Activated CD8-positive, alpha-beta T cell treated with anti-CD3 and anti-CD28 coated beads, Interleukin-2, amount 10 ng/mL, durations not matched to agents 7 days and 5 days (primary cell): ENCODE measurements around the gene ZBTB12. TPM values are rescaled to one million over a fixed set of nuclear protein-coding genes. Genes with fewer than 3 reads are reported as not detected.

Experiments
- ATAC-seq: fragments of 150-1000 bp; cut with Tn5 transposase; one replicate; pipeline ENCODE4 v1.10.0; 2021; ENCODE audit warnings: moderate library complexity
- CTCF ChIA-PET: fragments of 350-600 bp; sonication (Branson Sonifier 250); formaldehyde crosslinking; loops from one replicate; lab custom pipeline; 2021; ENCODE audit warnings: antibody characterized with exemption; lab: Charles Lee
- POLR2A ChIA-PET: fragments of 350-600 bp; sonication (Branson Sonifier 250); formaldehyde crosslinking; loops from one replicate; lab custom pipeline; 2021; ENCODE audit warnings: antibody characterized with exemption; lab: Charles Lee
- DNase-seq: peaks from one replicate; pipeline ENCODE4 v3.0.0-alpha.2; 2020
- H3K27ac Mint-ChIP-seq: one replicate; pipeline ENCODE4 v1.8.0; 2021; ENCODE audit warnings: mild to moderate bottlenecking, mixed read lengths
- H3K27me3 Mint-ChIP-seq: one replicate; pipeline ENCODE4 v1.8.0; 2021; ENCODE audit warnings: low read depth, mixed read lengths
- H3K36me3 Mint-ChIP-seq: one replicate; pipeline ENCODE4 v1.8.0; 2021; ENCODE audit warnings: low read depth, mixed read lengths
- H3K4me1 Mint-ChIP-seq: one replicate; pipeline ENCODE4 v1.8.0; 2021; ENCODE audit warnings: low read depth, mixed read lengths
- H3K4me3 Mint-ChIP-seq: one replicate; pipeline ENCODE4 v1.8.0; 2021; ENCODE audit warnings: mild to moderate bottlenecking, mixed read lengths
- H3K9me3 Mint-ChIP-seq: one replicate; pipeline ENCODE4 v1.8.0; 2022; ENCODE audit warnings: mixed read lengths; ENCODE audit not compliant: insufficient read depth
- total RNA-seq, 2 experiments: library from RNA; stranded (reverse); gene quantifications; one replicate each; pipeline ENCODE4 v1.2.3, GENCODE V29; 2021

The ZBTB12 gene
- total RNA-seq, 2 experiments from 2014 or later = 1.6 to 1.8 TPM

DNA sequence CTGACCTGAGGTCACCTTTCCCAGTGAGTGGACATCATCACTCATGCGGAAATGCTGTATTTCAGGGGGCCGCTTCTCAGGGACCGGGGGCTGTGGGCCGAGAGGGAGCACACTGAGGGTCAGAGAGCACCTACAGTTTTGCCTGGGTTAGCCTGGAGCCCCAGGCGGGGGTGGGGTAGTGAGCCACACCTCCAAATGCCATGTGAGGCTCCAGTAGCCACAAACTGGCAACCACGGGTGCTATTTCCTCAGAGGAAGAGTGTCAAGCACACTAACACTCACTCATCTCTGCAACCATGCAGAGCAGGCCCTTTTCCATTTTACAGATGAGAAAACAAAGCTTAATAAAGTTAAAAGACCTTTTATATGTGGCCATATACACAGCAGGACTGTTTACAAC, 9.1 kb downstream of the ZBTB12 start:
- no peak overlapping the region for H3K4me3 Mint-ChIP-seq
- POLR2A ChIA-PET = no interaction called here
- H3K4me1 Mint-ChIP-seq = peaks cover 26% of the 10 kb centered on the region
- no peak overlapping the region for H3K27ac Mint-ChIP-seq
- H3K36me3 Mint-ChIP-seq = peaks cover 44% of the 10 kb centered on the region
- no peaks in the 10 kb centered on the region for H3K27me3 Mint-ChIP-seq
- no peak for DNase-seq
- CTCF ChIA-PET = no interaction called here
- ATAC-seq = no peak
- H3K9me3 Mint-ChIP-seq = no peaks in the 10 kb centered on the region

GRCh38 chr6:31889331-31889972, 12.4 kb downstream of the ZBTB12 start:
- CTCF ChIA-PET = interaction anchor here (1.0 to 2.8 kb wide), 7 partner anchors 9 to 63 kb away, joined by 3 to 8 read pairs (median 4); partner anchors contain the start of gene EHMT2
- POLR2A ChIA-PET = interaction anchor here (1.6 kb wide), 1 partner anchor 13 kb away, joined by 6 read pairs; no protein-coding TSS in a partner anchor
- peaks cover 15% of the 10 kb centered on the region for H3K4me1 Mint-ChIP-seq
- DNase-seq (no peak), ATAC-seq (no peak)
- H3K9me3 Mint-ChIP-seq = no peaks in the 10 kb centered on the region
- H3K27ac Mint-ChIP-seq = no peak overlapping the region
- no peaks in the 10 kb centered on the region for H3K27me3 Mint-ChIP-seq
- peaks cover 52% of the 10 kb centered on the region for H3K36me3 Mint-ChIP-seq
- no peak overlapping the region for H3K4me3 Mint-ChIP-seq

GRCh38 chr6:31888276-31889258, 13.3 kb downstream of the ZBTB12 start:
- DNase-seq = peak; percentile 62
- Mint-ChIP-seq H3K4me1 (peaks cover 13% of the 10 kb centered on the region), H3K27ac (no peak overlapping the region), H3K9me3 (no peaks in the 10 kb centered on the region), H3K4me3 (no peak overlapping the region), H3K27me3 (no peaks in the 10 kb centered on the region), H3K36me3 (peaks cover 50% of the 10 kb centered on the region)
- CTCF ChIA-PET = interaction anchor here (0.8 to 2.8 kb wide), 6 partner anchors 9 to 35 kb away, joined by 3 to 8 read pairs (median 4); partner anchors contain the start of gene EHMT2
- ATAC-seq = peak; percentile 52
- POLR2A ChIA-PET = interaction anchor here (0.8 to 1.6 kb wide), 2 partner anchors 12 to 25 kb away, joined by 4 to 6 read pairs; no protein-coding TSS in a partner anchor

DNA sequence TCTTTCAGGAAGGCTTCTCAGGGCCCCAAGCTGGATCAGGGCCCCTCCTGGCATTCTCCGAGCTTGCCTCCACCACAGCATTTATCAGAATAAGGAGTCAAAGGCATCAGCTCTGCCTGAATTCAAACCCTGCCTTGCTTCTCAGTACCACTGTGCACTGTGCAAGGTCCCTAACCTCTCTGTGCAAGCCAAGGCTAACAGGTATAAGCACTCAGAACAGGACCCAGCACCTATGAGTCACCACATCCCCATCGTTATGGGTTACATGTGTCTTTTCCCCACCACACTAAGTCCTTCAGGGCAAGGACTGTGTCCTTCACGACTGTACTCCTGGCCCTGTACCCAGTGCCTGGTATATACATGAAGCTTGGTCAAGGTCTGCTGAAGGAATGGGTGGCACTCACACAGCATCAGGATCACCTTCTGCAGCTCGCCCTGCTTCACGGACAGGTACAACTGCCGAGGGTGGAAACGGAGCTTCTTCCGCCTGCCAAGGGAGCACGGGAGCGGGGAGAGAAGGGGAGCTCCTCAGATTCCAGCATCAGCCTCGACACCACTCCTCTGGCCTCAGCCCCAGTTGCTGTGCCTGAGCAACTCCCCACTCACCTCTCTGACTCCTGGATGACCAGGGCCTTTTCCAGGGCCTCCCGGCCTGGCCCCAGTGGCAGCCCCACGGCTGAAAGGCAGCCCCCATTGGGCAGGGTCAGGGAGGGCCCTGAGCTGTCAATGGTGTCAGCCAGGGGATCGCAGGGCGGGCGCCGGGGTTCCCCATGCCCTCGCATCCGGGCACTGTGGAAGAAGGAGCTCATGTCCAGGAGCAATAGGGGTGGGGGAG, 14.5 kb downstream of the ZBTB12 start:
- no peaks in the 10 kb centered on the region for H3K9me3 Mint-ChIP-seq
- ChIA-PET CTCF (interaction anchor here (0.7 to 1.3 kb wide), 5 partner anchors 10 to 36 kb away, joined by 3 to 4 read pairs (median 3); partner anchors contain the start of gene EHMT2), POLR2A (interaction anchor here (0.6 to 0.8 kb wide), 2 partner anchors 23 to 231 kb away, joined by 3 to 4 read pairs; no protein-coding TSS in a partner anchor)
- no peak overlapping the region for H3K4me3 Mint-ChIP-seq
- ATAC-seq = no peak
- H3K4me1 Mint-ChIP-seq = peaks cover 4% of the 10 kb centered on the region
- no peaks in the 10 kb centered on the region for H3K27me3 Mint-ChIP-seq
- H3K27ac Mint-ChIP-seq = no peak overlapping the region
- DNase-seq = no peak
- H3K36me3 Mint-ChIP-seq = peaks cover 48% of the 10 kb centered on the region

DNA sequence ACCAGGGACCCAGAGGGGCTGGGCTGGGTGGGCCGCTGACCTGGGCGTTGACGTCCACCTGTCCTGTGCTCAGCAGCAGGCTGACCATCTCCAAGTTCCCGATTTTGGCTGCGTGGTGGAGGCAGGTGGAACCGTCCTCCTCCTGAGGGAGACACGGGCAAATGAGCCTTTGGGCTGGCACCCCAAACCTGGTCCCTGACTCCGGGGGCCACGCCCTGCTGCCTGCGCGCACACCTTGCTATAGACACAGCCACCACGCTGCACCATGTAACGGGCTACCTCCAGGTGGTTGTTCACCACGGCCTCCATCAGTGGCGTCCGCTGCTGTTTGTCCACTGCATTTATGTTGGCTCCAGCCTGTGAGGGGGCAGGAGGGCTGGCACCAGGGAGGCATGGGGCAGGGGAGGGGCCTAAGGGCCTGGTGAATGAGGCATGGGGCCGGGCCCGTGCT, 15.3 kb downstream of the ZBTB12 start:
- H3K4me3 Mint-ChIP-seq = no peak overlapping the region
- H3K36me3 Mint-ChIP-seq = peaks cover 45% of the 10 kb centered on the region
- POLR2A ChIA-PET = no interaction called here
- no peak overlapping the region for H3K27ac Mint-ChIP-seq
- CTCF ChIA-PET = no interaction called here
- no peaks in the 10 kb centered on the region for H3K27me3 Mint-ChIP-seq
- no peaks in the 10 kb centered on the region for H3K4me1 Mint-ChIP-seq
- ATAC-seq (no peak), DNase-seq (no peak)
- no peaks in the 10 kb centered on the region for H3K9me3 Mint-ChIP-seq

DNA sequence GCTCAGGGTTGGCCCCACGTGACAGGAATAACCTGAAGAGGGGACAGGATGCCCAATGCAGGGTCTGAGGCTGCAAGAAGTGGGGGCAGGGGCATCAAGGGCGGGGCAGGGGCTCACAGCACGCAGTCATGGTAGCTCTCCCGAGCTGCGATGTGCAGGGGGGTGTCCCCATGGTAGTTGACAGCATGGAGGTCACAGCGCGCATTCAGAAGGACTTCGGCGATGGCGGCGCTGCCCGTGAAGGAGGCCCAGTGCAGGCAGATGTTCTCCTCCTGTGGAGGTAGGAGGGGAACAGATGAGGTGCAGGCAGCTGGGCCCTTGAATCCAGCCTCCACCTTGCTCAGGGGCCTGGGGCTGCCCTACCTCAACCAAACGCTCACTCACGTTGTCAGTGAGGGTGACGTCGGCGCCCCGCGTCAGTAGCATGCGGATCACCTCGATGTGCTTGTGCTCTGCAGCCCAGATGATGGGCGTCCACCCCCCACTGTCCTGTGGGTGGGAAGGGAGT, 17.3 kb downstream of the ZBTB12 start:
- Mint-ChIP-seq H3K36me3 (peaks cover 45% of the 10 kb centered on the region), H3K9me3 (no peaks in the 10 kb centered on the region), H3K27ac (no peak overlapping the region), H3K4me1 (no peaks in the 10 kb centered on the region), H3K4me3 (no peak overlapping the region), H3K27me3 (no peaks in the 10 kb centered on the region)
- ChIA-PET POLR2A (no interaction called here), CTCF (no interaction called here)
- DNase-seq (no peak), ATAC-seq (no peak)

DNA sequence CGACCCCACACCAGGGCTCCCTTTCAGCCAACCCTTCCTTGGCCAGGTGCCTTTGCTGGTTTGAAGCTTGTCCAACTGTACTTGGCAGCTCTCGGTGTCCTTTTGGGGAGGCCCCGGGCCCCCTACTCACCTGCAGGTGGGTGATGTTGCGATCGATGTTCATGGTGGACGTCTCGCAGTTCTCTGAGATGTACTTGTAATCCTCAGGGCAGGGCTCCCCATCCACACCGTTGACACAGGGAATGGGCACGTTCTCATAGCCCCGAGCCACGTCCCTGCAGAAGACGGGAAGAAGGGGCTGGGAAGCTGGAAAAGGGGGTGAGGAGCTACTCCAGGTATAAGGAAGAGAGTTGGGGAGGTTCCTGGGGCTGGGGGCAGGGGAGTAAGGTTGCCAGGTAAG, 18.2 kb downstream of the ZBTB12 start:
- no peak for DNase-seq
- no peaks in the 10 kb centered on the region for H3K4me1 Mint-ChIP-seq
- CTCF ChIA-PET = no interaction called here
- POLR2A ChIA-PET = interaction anchor here (1.5 kb wide), 1 partner anchor 15 kb away, joined by 3 read pairs; no protein-coding TSS in a partner anchor
- H3K4me3 Mint-ChIP-seq = no peak overlapping the region
- H3K9me3 Mint-ChIP-seq = no peaks in the 10 kb centered on the region
- H3K27ac Mint-ChIP-seq = no peak overlapping the region
- no peak for ATAC-seq
- peaks cover 41% of the 10 kb centered on the region for H3K36me3 Mint-ChIP-seq
- H3K27me3 Mint-ChIP-seq = no peaks in the 10 kb centered on the region

DNA sequence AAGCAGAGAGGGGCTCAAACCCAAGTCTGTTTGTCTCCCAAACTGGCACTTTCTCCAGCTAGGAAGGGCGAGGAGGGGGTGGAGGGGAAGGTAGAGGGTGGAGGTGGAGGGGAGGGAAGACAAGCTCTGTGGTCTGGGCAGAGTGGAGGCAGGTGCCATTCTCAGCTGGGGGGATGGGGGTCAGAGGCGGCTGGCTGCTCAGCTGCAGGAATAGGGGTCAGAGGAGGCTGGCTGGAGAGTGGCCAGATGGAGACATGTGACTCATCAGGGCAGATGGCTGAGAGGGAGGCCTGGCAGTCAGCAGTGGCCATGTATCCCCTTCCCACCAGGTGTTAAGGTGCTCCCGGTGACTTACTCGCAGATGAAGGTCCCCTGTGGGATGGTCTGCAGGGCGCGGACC, 19.5 kb downstream of the ZBTB12 start:
- ChIA-PET POLR2A (interaction anchor here (1.5 kb wide), 1 partner anchor 16 kb away, joined by 3 read pairs; no protein-coding TSS in a partner anchor), CTCF (no interaction called here)
- DNase-seq (no peak), ATAC-seq (no peak)
- Mint-ChIP-seq H3K36me3 (peaks cover 39% of the 10 kb centered on the region), H3K27ac (no peak overlapping the region), H3K4me3 (no peak overlapping the region), H3K9me3 (no peaks in the 10 kb centered on the region), H3K27me3 (no peaks in the 10 kb centered on the region), H3K4me1 (no peaks in the 10 kb centered on the region)

GRCh38 chr6:31881136-31881859, 20.6 kb downstream of the ZBTB12 start:
- Mint-ChIP-seq H3K9me3 (no peaks in the 10 kb centered on the region), H3K27ac (no peak overlapping the region), H3K4me1 (no peaks in the 10 kb centered on the region), H3K4me3 (no peak overlapping the region), H3K36me3 (peaks cover 36% of the 10 kb centered on the region), H3K27me3 (no peaks in the 10 kb centered on the region)
- DNase-seq = no peak
- ChIA-PET POLR2A (interaction anchor here (0.6 kb wide), 1 partner anchor 226 kb away, joined by 3 read pairs; no protein-coding TSS in a partner anchor), CTCF (no interaction called here)
- ATAC-seq = no peak

DNA sequence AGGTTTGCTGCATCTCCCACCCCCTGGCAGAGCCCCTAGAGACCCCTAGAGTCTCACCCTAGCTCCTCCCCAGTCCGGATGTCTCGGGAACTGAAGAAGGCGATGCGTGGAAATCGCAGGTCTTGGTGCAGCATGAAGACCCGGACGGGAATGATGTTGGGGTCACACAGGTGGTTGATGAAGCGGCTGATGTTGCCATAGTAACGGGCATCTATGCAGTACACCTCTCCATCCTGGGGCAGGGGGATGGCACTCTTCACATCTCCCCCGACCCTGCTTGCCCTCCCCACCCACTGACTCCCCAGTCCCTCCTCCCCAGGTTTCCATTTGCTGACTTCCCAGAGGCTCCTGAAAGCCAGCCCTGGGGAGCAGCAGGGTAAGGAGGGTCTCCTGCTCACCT, 21.3 kb downstream of the ZBTB12 start:
- CTCF ChIA-PET = no interaction called here

More for the DNA sequence above, 21.3 kb downstream of the ZBTB12 start:
- DNase-seq (no peak), ATAC-seq (no peak)
- no peaks in the 10 kb centered on the region for H3K27me3 Mint-ChIP-seq
- no peak overlapping the region for H3K4me3 Mint-ChIP-seq
- H3K27ac Mint-ChIP-seq = no peak overlapping the region
- POLR2A ChIA-PET = interaction anchor here (0.9 kb wide), 1 partner anchor 41 kb away, joined by 3 read pairs; no protein-coding TSS in a partner anchor
- H3K36me3 Mint-ChIP-seq = peaks cover 31% of the 10 kb centered on the region
- no peaks in the 10 kb centered on the region for H3K4me1 Mint-ChIP-seq
- H3K9me3 Mint-ChIP-seq = no peaks in the 10 kb centered on the region
